ENCODE data around the gene FREM2. TPM values are rescaled to one million over a fixed set of nuclear protein-coding genes. Genes with fewer than 3 reads are reported as not detected.

Gene FREM2
- total RNA-seq, 6 donors from 2014 or later: 7.8 to 26.6 (median 17.3) TPM

DNA sequence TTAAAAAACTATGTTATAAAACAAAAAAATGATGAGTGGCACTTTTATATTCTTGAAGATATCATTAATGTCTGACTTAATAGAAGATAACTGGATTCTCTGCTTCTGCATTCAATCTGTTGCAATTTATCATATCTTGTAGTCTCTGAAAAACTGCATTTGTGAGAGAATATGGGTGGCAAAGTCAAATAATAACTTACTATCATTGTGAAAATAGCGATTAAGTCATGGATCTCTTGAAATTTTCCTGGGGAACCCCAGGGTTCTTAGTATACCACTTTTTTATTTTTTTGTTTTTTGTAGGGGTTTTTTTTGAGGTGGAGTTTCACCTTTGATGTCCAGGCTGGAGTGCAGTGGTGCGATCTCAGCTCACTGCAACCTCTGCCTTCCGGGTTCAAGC lies 176.7 kb downstream of the FREM2 start:
- Histone ChIP-seq H3K27me3 (no peaks in the 10 kb centered on the region), H3K9me3 (no peaks in the 10 kb centered on the region), H3K4me3 (no peak overlapping the region), H3K4me1 (no peaks in the 10 kb centered on the region), H3K27ac (no peak overlapping the region), H3K36me3 (peaks cover 0 to 3% (median 0%) of the 10 kb centered on the region in 4 donors)
- ATAC-seq (ENCODE audit: low FRiP score in 2 of 2) (no peak), DNase-seq (no peak)
- TF ChIP-seq EP300 (IDR thresholded peaks at IDR 0.05): no peak
- TF ChIP-seq POLR2AphosphoS5 (IDR thresholded peaks at IDR 0.05): no peak
- TF ChIP-seq, protein P1, sequence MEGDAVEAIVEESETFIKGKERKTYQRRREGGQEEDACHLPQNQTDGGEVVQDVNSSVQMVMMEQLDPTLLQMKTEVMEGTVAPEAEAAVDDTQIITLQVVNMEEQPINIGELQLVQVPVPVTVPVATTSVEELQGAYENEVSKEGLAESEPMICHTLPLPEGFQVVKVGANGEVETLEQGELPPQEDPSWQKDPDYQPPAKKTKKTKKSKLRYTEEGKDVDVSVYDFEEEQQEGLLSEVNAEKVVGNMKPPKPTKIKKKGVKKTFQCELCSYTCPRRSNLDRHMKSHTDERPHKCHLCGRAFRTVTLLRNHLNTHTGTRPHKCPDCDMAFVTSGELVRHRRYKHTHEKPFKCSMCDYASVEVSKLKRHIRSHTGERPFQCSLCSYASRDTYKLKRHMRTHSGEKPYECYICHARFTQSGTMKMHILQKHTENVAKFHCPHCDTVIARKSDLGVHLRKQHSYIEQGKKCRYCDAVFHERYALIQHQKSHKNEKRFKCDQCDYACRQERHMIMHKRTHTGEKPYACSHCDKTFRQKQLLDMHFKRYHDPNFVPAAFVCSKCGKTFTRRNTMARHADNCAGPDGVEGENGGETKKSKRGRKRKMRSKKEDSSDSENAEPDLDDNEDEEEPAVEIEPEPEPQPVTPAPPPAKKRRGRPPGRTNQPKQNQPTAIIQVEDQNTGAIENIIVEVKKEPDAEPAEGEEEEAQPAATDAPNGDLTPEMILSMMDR (IDR thresholded peaks at IDR 0.05): no peak
- TF ChIP-seq POLR2A (IDR thresholded peaks at IDR 0.05): no peak
- 94 to 95% methylated on average over 3 of the region's 3 CpGs for WGBS, 2 donors

DNA sequence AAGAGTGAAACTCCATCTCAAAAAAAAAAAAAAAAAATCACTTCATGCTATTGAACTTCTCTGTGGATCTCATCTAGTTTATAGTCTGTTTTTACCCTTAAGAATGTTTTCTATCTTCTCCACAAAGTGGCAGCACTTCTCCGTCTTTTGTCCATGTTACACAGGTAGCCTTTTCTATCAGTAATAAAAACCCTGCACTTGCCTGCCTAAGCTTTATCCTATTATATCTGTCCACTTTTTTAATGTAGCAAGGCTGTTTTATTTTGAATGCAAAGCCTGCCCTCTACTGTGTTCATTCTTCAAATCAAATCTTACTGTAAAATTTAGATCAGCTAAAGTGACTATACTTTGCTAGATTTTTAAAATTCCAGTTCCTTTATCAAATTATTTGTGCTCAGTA lies 179.8 kb downstream of the FREM2 start:
- Histone ChIP-seq H3K36me3 (no peaks in the 10 kb centered on the region), H3K4me3 (no peak overlapping the region), H3K27me3 (no peaks in the 10 kb centered on the region), H3K4me1 (no peaks in the 10 kb centered on the region), H3K27ac (no peak overlapping the region), H3K9me3 (no peaks in the 10 kb centered on the region)
- TF ChIP-seq POLR2A (IDR thresholded peaks at IDR 0.05): no peak
- TF ChIP-seq, protein P1 (IDR thresholded peaks at IDR 0.05): no peak
- TF ChIP-seq POLR2AphosphoS5 (IDR thresholded peaks at IDR 0.05): no peak
- no peak for TF ChIP-seq EP300 (IDR thresholded peaks at IDR 0.05)
- ATAC-seq (ENCODE audit: low FRiP score in 2 of 2): no peak
- no peak for DNase-seq
- 71 to 86% methylated on average over 1 of the region's 1 CpG for WGBS, 2 donors

DNA sequence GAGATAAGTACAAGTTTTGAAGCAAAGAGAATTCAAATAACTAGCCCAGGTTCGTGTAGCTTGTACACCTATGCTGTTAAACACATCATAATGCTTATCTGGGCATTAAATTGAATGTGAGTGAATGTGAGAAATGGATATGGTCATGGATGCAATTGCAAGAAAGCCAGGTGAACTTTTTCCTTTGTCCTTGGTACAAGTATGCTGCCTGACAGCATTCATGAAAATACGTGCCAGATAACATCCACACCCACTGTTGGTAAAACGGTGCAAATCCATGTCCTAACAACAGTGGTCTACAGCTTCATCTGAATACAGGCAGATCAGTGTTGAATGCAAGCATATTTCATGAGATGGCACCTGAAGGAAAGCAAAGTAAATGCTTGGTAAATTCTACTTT lies 181.5 kb downstream of the FREM2 start:
- DNase-seq (no peak), ATAC-seq (ENCODE audit: low FRiP score in 2 of 2) (no peak)
- Histone ChIP-seq H3K27ac (no peak overlapping the region), H3K9me3 (no peaks in the 10 kb centered on the region), H3K4me3 (no peak overlapping the region), H3K4me1 (no peaks in the 10 kb centered on the region), H3K36me3 (no peaks in the 10 kb centered on the region), H3K27me3 (no peaks in the 10 kb centered on the region)
- 73% methylated on average over 3 of the region's 3 CpGs for WGBS, 2 donors
- TF ChIP-seq POLR2A (IDR thresholded peaks at IDR 0.05) (no peak), EP300 (IDR thresholded peaks at IDR 0.05) (no peak), POLR2AphosphoS5 (IDR thresholded peaks at IDR 0.05) (no peak)
- TF ChIP-seq, protein P1 (IDR thresholded peaks at IDR 0.05): no peak

DNA sequence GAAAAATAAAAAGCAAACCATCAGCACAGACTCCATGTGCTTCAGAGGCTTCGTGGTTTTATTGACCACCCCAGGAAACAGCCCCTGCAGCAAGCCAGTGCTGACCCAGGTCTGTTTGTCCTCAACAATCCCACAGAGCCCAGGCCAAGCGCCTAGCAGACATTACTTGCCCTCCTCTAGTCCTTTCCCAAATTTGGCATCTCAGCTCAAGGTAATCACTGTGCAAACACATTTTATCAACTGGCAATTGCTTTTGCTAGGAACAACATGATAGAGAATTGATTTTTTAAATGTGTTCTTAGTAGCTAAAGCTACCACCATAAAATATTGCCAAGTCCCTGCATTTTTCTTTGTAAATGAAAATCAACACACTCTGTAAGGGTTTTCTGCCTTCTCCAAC lies 182.0 kb downstream of the FREM2 start:
- DNase-seq (no peak), ATAC-seq (ENCODE audit: low FRiP score in 2 of 2) (no peak)
- Histone ChIP-seq H3K36me3 (no peaks in the 10 kb centered on the region), H3K4me3 (no peak overlapping the region), H3K9me3 (no peaks in the 10 kb centered on the region), H3K4me1 (no peaks in the 10 kb centered on the region), H3K27ac (no peak overlapping the region), H3K27me3 (no peaks in the 10 kb centered on the region)
- WGBS, 2 donors: 76 to 79% methylated on average over 2 of the region's 2 CpGs
- TF ChIP-seq EP300 (IDR thresholded peaks at IDR 0.05) (no peak), POLR2AphosphoS5 (IDR thresholded peaks at IDR 0.05) (no peak)

DNA sequence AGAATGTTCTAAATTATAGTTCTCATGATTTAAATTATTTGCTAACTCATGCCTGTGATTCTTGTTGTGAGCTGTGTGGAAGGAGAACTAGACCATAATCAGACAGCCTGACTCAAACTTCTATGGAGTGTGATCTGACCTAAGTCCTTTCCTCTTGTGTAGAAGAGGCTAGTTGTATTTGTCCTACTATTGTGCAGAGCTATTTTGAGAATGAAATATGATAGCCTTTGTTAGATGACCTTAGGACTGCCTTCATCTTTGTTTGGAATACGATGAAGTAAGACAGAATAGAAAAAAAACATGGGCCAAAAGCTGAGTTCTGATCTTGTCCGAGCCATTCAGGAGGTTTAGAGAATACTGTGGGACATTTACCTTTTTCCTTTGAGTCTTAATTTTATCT lies 184.4 kb downstream of the FREM2 start:
- WGBS, 2 donors: 54 to 65% methylated on average over 2 of the region's 2 CpGs
- no peak for ATAC-seq (ENCODE audit: low FRiP score in 2 of 2)
- DNase-seq: no peak

More for the DNA sequence above, 184.4 kb downstream of the FREM2 start:
- TF ChIP-seq POLR2A (IDR thresholded peaks at IDR 0.05) (no peak), POLR2AphosphoS5 (IDR thresholded peaks at IDR 0.05) (no peak), EP300 (IDR thresholded peaks at IDR 0.05) (no peak)
- TF ChIP-seq, protein P1 (IDR thresholded peaks at IDR 0.05): no peak
- Histone ChIP-seq H3K27ac (no peak overlapping the region), H3K4me3 (no peak overlapping the region), H3K36me3 (no peaks in the 10 kb centered on the region), H3K9me3 (no peaks in the 10 kb centered on the region), H3K4me1 (no peaks in the 10 kb centered on the region), H3K27me3 (no peaks in the 10 kb centered on the region)

All from upper lobe of left lung (tissue), 6 donors.